ENCODE data around the gene FBXW2.

FBXW2 gene

DNA sequence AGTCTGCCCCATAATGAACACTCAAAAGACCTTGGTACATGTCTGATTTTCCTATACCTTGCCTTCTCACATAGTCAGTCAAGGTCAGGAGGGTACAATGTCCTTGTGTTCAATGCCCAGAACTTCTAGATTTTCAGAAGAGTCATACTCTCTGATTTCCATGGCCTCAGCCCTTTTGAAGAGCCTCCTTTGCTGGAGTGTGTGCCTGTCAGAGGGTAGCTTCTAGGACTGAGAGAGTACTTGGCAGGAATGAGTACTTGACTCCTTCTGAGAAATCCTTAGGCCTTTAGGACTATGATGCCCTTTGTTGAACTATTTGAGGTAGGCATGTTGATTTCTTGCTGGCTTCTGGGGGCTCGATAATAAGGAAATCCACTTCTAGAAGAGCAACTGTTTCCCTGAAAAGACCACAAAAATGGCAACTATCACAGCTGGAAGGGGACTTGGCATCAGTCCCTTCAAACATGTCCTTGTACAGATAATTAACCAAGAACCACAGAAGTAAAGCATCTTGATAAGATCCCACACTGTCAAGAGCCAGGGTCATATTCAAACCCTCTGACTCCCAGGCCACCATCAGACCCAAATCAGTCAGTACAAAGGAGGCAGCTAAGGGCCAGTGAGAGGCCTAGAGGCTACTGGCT is 68.3 kb downstream of the FBXW2 start:
- H3K27me3 Mint-ChIP-seq (ENCODE audit: low read depth), result no peaks in the 10 kb centered on the region
- peaks cover 9% of the 10 kb centered on the region for H3K4me1 Mint-ChIP-seq (ENCODE audit: low read depth)
- H3K9me3 Mint-ChIP-seq, result no peaks in the 10 kb centered on the region
- no peaks in the 10 kb centered on the region for H3K36me3 Mint-ChIP-seq (ENCODE audit: low read depth)
- no peak overlapping the region for H3K27ac Mint-ChIP-seq
- H3K4me3 Mint-ChIP-seq, result no peak overlapping the region

DNA sequence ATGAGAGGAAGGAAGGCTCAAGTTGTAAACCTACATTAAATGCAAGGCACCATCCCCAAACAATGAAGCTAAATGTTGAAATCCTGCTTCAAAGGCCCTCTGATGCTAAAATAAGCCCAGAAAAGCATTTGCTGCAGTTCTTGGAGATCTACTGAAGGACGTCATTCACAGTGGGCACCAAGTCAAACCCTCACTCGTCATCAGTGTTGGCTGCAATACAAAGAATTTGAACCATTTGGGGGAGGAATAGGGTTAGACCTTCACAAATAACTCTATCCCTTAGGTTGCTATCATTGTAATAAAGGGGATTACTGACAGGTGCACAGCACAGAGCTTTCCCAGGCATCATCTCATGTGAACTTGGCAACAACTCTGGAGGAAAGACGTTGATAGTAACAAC is 69.7 kb downstream of the FBXW2 start:
- no peaks in the 10 kb centered on the region for H3K27me3 Mint-ChIP-seq (ENCODE audit: low read depth)
- no peak overlapping the region for H3K27ac Mint-ChIP-seq
- H3K36me3 Mint-ChIP-seq (ENCODE audit: low read depth), result no peaks in the 10 kb centered on the region
- H3K9me3 Mint-ChIP-seq, result no peaks in the 10 kb centered on the region
- H3K4me3 Mint-ChIP-seq, result no peak overlapping the region
- peaks cover 9% of the 10 kb centered on the region for H3K4me1 Mint-ChIP-seq (ENCODE audit: low read depth)

GRCh38 chr9:120720404-120720803 is 72.8 kb downstream of the FBXW2 start:
- H3K4me3 Mint-ChIP-seq, result no peak overlapping the region
- H3K9me3 Mint-ChIP-seq, result no peaks in the 10 kb centered on the region
- no peaks in the 10 kb centered on the region for H3K4me1 Mint-ChIP-seq (ENCODE audit: low read depth)
- no peaks in the 10 kb centered on the region for H3K36me3 Mint-ChIP-seq (ENCODE audit: low read depth)
- H3K27me3 Mint-ChIP-seq (ENCODE audit: low read depth), result no peaks in the 10 kb centered on the region
- no peak overlapping the region for H3K27ac Mint-ChIP-seq

GRCh38 chr9:120718316-120718715 is 74.9 kb downstream of the FBXW2 start:
- H3K27ac Mint-ChIP-seq, result no peak overlapping the region
- no peaks in the 10 kb centered on the region for H3K36me3 Mint-ChIP-seq (ENCODE audit: low read depth)
- H3K9me3 Mint-ChIP-seq, result no peaks in the 10 kb centered on the region
- peaks cover 4% of the 10 kb centered on the region for H3K4me1 Mint-ChIP-seq (ENCODE audit: low read depth)
- H3K27me3 Mint-ChIP-seq (ENCODE audit: low read depth), result no peaks in the 10 kb centered on the region
- H3K4me3 Mint-ChIP-seq, result no peak overlapping the region

DNA sequence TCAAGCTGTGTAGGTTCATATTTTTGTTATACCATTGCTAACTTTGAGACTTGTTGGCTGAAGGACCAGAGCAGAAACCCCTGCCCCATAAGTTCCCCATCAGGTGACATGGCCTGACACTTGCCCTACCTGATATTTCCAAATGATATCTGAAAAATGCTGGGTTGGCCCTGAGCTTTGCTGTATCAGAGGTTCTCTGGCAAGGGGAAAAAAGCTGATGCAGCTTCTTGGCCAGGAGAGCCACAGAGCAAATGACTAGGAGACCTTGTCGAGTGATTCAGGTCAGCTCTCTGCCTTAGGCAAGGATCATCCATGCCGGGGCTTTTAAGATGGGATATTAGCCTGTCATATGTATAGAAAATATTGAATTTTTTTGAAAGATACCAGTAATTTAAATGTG is 76.0 kb downstream of the FBXW2 start:
- H3K27me3 Mint-ChIP-seq (ENCODE audit: low read depth), result no peaks in the 10 kb centered on the region
- no peaks in the 10 kb centered on the region for H3K9me3 Mint-ChIP-seq
- H3K4me3 Mint-ChIP-seq, result no peak overlapping the region
- H3K36me3 Mint-ChIP-seq (ENCODE audit: low read depth), result no peaks in the 10 kb centered on the region
- peaks cover 15% of the 10 kb centered on the region for H3K4me1 Mint-ChIP-seq (ENCODE audit: low read depth)
- H3K27ac Mint-ChIP-seq, result no peak overlapping the region

- Mint-ChIP-seq H3K36me3 (ENCODE audit: low read depth) (no peaks in the 10 kb centered on the region), H3K4me3 (peak overlapping the region; percentile 8), H3K27me3 (ENCODE audit: low read depth) (no peaks in the 10 kb centered on the region), H3K9me3 (no peaks in the 10 kb centered on the region), H3K4me1 (ENCODE audit: low read depth) (peaks cover 21% of the 10 kb centered on the region), H3K27ac (no peak overlapping the region)
Measured at GRCh38 chr9:120716483-120716882, 76.7 kb downstream of the FBXW2 start.

- H3K27me3 Mint-ChIP-seq (ENCODE audit: low read depth), result no peaks in the 10 kb centered on the region
- H3K4me1 Mint-ChIP-seq (ENCODE audit: low read depth), result peaks cover 30% of the 10 kb centered on the region
- H3K9me3 Mint-ChIP-seq, result no peaks in the 10 kb centered on the region
- peak overlapping the region; percentile 81 for H3K4me3 Mint-ChIP-seq
- no peak overlapping the region for H3K27ac Mint-ChIP-seq
- no peaks in the 10 kb centered on the region for H3K36me3 Mint-ChIP-seq (ENCODE audit: low read depth)
Measured at GRCh38 chr9:120715389-120715924, 77.8 kb downstream of the FBXW2 start.

GRCh38 chr9:120714846-120715388 is 78.3 kb downstream of the FBXW2 start:
- Mint-ChIP-seq H3K36me3 (ENCODE audit: low read depth) (no peaks in the 10 kb centered on the region), H3K9me3 (no peaks in the 10 kb centered on the region), H3K4me3 (peak overlapping the region; percentile 81), H3K27ac (peak overlapping the region; percentile 31), H3K4me1 (ENCODE audit: low read depth) (peaks cover 34% of the 10 kb centered on the region), H3K27me3 (ENCODE audit: low read depth) (no peaks in the 10 kb centered on the region)

DNA sequence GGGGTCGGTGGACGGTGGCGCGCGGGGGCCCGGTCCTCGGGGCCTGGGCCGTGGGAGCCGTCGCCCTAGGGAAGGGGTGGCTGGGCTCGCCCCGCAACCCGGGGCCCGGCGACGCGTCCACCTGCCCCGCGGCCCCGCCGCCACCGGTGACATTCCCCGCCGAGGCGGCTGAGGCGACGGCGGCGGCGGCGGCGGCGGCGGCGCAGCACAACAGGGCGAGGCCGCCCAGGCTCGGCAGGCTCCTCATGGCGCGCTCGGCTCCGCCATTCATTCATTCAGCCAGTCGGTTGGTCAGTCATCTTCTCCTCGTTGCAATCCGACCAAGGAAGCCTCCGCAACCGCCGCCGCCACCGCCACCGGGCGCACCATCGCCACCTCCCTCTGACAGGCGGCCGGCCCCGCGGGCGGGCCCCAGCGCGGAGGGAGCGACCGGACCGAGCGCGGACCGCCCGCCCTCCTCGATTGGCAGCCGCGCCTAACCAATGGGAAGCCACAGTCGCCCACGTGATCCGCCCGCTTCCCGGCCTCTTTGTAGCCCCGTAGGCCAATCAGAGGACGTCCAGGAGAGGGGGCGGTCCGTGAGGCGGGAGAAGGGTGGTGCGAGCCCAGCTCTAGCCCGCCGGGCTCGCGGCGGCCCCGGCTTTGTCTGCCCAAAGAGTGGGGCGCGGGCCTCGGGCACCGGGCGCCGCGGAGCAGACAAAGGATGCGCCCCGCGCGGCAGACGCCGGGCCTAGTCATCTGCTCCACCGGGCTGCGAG is 78.9 kb downstream of the FBXW2 start, which contains the start of gene MEGF9:
MEGF9 (minus strand) TSS at position 383 of the 758 bp plus-strand sequence; CDS start at position 271, 112 bp downstream.
- Mint-ChIP-seq H3K27ac (peak within 1 kb of the TSS; percentile 82), H3K4me1 (ENCODE audit: low read depth) (peaks cover 34% of the 10 kb centered on the region), H3K4me3 (peak within 1 kb of the TSS; percentile 89), H3K36me3 (ENCODE audit: low read depth) (no peaks in the 10 kb centered on the region), H3K9me3 (no peaks in the 10 kb centered on the region), H3K27me3 (ENCODE audit: low read depth) (no peaks in the 10 kb centered on the region)

GRCh38 chr9:120713257-120714087 is 79.7 kb downstream of the FBXW2 start:
- peak overlapping the region; percentile 89 for H3K4me3 Mint-ChIP-seq
- peaks cover 34% of the 10 kb centered on the region for H3K4me1 Mint-ChIP-seq (ENCODE audit: low read depth)
- H3K36me3 Mint-ChIP-seq (ENCODE audit: low read depth), result no peaks in the 10 kb centered on the region
- H3K9me3 Mint-ChIP-seq, result no peaks in the 10 kb centered on the region
- H3K27me3 Mint-ChIP-seq (ENCODE audit: low read depth), result no peaks in the 10 kb centered on the region
- H3K27ac Mint-ChIP-seq, result peak overlapping the region; percentile 82

DNA sequence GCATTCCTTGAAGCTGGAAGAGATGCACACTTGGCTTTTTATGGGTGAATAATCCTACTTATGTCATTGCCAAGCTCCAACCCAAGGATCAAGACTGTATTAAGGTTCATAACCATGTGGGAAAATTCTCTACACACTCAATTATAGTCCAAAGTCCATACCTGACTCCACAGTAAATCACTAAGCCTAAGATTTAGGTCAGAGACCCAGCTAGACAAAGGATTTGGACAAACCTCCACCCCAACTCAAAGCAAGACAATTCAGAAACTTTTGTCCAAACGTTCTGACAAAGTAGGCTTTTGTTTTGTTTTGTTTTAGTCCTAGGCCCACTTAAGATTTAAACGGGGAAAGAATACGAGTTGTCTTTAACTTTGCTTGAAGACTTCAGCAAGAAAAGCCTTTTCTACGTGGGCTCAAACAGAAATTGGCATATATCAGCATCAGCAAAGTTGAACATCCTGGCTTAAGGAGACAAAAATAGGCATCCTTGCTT is 80.6 kb downstream of the FBXW2 start:
- H3K27ac Mint-ChIP-seq, result peak overlapping the region; percentile 82
- H3K36me3 Mint-ChIP-seq (ENCODE audit: low read depth), result no peaks in the 10 kb centered on the region
- H3K4me3 Mint-ChIP-seq, result peak overlapping the region; percentile 89
- no peaks in the 10 kb centered on the region for H3K9me3 Mint-ChIP-seq
- H3K4me1 Mint-ChIP-seq (ENCODE audit: low read depth), result peaks cover 34% of the 10 kb centered on the region
- no peaks in the 10 kb centered on the region for H3K27me3 Mint-ChIP-seq (ENCODE audit: low read depth)

DNA sequence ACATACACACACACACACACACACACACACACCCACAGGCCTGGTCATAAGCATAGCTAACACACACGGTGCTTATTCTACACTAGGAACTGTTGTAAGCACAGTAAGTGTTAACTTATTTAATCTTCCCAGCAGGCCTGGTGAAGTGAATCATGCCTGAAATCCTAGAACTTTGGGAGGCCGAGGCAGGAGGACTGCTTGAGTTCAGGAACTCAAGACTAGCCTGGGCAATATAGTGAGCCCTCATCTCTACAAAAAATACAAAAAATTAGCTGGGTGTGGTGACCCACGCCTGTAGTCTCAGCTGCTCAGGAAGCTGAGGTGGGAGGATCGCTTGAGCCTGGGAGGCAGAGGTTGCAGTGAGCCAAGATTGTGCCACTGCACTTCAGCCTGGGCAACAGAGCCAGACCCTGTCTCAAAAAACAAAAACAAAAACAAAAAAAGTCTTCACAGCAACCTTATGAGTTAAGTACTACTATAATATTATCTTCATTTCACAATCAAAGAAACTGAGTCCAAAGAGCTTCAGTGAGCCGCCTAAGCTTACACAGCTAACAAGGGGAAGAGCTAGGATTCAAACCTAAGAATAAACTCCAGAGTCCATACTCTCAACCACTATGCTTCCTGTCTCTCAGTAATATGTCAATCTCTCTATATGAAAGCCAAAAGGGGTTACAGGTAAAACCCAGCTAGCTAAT is 81.2 kb downstream of the FBXW2 start:
- peak overlapping the region; percentile 89 for H3K4me3 Mint-ChIP-seq
- H3K27me3 Mint-ChIP-seq (ENCODE audit: low read depth), result no peaks in the 10 kb centered on the region
- H3K27ac Mint-ChIP-seq, result peak overlapping the region; percentile 82
- H3K36me3 Mint-ChIP-seq (ENCODE audit: low read depth), result no peaks in the 10 kb centered on the region
- no peaks in the 10 kb centered on the region for H3K9me3 Mint-ChIP-seq
- H3K4me1 Mint-ChIP-seq (ENCODE audit: low read depth), result peaks cover 34% of the 10 kb centered on the region

DNA sequence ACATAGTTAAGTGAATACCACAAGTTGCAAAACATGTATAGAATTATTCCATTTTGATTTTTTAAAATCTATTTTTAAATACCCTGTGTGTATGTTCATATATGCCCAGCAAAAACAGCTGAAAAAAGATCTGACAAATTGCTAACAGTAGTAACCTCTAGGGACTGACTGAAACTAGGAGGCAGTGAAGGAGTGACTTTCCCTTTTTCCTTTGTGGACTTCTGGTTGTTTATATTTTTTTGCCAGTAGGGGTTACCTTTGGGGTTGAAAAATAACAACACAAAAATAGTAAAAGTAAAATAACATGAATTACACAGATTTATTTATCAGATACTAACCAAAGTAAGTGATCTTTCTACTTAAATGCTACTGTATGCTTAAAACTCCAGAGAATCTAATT is 81.9 kb downstream of the FBXW2 start:
- Mint-ChIP-seq H3K27ac (peak overlapping the region; percentile 57), H3K4me1 (ENCODE audit: low read depth) (peaks cover 34% of the 10 kb centered on the region), H3K9me3 (no peaks in the 10 kb centered on the region), H3K27me3 (ENCODE audit: low read depth) (no peaks in the 10 kb centered on the region), H3K36me3 (ENCODE audit: low read depth) (no peaks in the 10 kb centered on the region), H3K4me3 (peak overlapping the region; percentile 89)
